Activated naive CD8-positive, alpha-beta T cell treated with anti-CD3 and anti-CD28 coated beads for 36 hours (primary cell): ENCODE data around the gene NELFCD. TPM values are rescaled to one million over a fixed set of nuclear protein-coding genes. Genes with fewer than 3 reads are reported as not detected.

Experiments
- DNase-seq: peaks from one replicate; pipeline ENCODE4 v3.0.0; 2021
- H3K27ac Mint-ChIP-seq: one replicate; pipeline ENCODE4 v1.8.0; 2022; ENCODE audit warnings: mild to moderate bottlenecking, moderate library complexity, mixed read lengths
- H3K27me3 Mint-ChIP-seq: one replicate; pipeline ENCODE4 v1.8.0; 2022; ENCODE audit warnings: mild to moderate bottlenecking, mixed read lengths
- H3K36me3 Mint-ChIP-seq: one replicate; pipeline ENCODE4 v1.8.0; 2021; ENCODE audit warnings: mild to moderate bottlenecking, mixed read lengths
- H3K4me1 Mint-ChIP-seq: one replicate; pipeline ENCODE4 v1.8.0; 2021; ENCODE audit warnings: mixed read lengths
- H3K4me3 Mint-ChIP-seq: one replicate; pipeline ENCODE4 v1.8.0; 2022; ENCODE audit warnings: mild to moderate bottlenecking, moderate library complexity, mixed read lengths
- H3K9me3 Mint-ChIP-seq: one replicate; pipeline ENCODE4 v1.8.0; 2022; ENCODE audit warnings: mixed read lengths
- total RNA-seq, 2 experiments: library from RNA; stranded (reverse); gene quantifications; one replicate each; pipeline ENCODE4 v1.2.3, GENCODE V29; 2021

The NELFCD gene
- total RNA-seq, 2 experiments from 2014 or later, result 84.1 to 91.2 TPM

GRCh38 chr20:59015812-59016711 is 35.0 kb downstream of the NELFCD start:
- no peaks in the 10 kb centered on the region for H3K27me3 Mint-ChIP-seq
- H3K27ac Mint-ChIP-seq, result peak overlapping the region; percentile 26
- H3K36me3 Mint-ChIP-seq, result no peaks in the 10 kb centered on the region
- H3K9me3 Mint-ChIP-seq, result no peaks in the 10 kb centered on the region
- H3K4me3 Mint-ChIP-seq, result no peak overlapping the region
- no peak for DNase-seq
- peaks cover 34% of the 10 kb centered on the region for H3K4me1 Mint-ChIP-seq

DNA sequence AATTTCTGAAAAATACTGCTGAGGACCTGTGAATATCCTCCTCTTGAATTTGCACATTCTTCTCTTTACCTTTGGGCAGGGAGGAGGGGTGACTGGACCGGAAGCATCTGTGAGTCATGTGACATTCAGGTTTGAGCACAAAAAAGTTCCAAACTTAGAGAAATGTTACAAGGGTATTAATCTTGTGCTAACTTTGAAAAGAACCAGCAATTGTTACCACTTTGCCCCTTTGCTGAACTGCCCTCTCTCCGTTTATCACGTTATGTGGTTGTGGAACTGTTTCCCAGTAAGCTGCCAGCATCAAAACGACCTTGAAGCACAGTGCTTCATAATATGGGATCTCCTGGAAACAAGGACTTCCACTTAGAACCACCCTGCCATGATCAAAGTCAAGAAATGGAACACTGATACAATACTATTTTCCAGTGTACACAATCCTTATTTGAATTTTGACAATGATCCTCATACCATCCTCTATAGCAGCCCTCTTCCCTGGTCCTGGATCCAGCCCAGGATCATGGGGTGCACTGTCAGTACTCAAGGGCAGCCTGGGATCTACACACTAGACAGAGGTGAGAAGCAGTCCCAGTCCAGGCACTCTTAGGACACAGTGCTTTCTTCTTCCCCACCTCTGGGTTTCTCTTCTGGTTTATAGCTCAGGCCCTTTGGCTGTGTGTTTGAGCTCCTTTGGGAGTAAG is 35.9 kb downstream of the NELFCD start:
- Mint-ChIP-seq H3K27me3 (no peaks in the 10 kb centered on the region), H3K27ac (no peak overlapping the region), H3K36me3 (no peaks in the 10 kb centered on the region), H3K4me3 (no peak overlapping the region), H3K9me3 (no peaks in the 10 kb centered on the region), H3K4me1 (peaks cover 28% of the 10 kb centered on the region)
- DNase-seq, result no peak

DNA sequence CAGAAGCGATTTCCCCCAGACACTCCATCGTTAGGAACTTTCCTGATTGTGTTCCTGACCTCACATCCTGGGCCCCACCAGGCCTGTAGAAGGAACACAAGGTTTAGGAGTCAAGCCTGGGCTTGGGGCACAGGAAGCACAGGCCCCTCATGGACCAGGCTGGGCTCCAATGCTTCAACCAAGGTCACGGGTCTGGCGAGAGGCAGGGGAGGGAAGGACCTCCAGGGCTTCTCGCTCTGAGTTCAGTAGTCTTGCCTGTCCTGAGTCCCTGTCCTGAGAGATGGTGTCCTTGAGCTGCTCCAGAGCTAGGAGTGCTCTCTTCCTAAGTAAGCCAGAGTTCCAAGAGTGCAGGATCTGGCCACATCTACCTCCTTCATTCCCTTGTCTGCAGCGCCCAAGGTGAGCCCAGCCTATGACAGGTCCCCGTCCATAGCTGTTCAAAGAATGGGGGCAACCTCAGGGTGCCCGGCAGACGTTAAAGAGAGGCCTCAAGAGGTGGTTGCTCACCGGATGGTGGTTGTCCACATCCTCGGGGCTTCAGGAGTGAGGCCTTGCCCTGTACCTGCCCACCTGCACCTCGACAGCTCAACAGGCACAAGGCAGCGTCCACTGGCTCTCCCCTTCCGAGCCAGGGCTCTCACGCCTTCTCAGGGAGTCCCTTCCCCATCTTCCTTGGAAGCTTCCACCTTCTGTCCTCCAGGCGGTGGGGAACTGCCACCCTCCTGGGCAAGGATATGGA is 36.6 kb downstream of the NELFCD start:
- Mint-ChIP-seq H3K36me3 (peaks cover 5% of the 10 kb centered on the region), H3K4me1 (peaks cover 30% of the 10 kb centered on the region), H3K27ac (no peak overlapping the region), H3K27me3 (no peaks in the 10 kb centered on the region), H3K4me3 (no peak overlapping the region), H3K9me3 (no peaks in the 10 kb centered on the region)
- no peak for DNase-seq

DNA sequence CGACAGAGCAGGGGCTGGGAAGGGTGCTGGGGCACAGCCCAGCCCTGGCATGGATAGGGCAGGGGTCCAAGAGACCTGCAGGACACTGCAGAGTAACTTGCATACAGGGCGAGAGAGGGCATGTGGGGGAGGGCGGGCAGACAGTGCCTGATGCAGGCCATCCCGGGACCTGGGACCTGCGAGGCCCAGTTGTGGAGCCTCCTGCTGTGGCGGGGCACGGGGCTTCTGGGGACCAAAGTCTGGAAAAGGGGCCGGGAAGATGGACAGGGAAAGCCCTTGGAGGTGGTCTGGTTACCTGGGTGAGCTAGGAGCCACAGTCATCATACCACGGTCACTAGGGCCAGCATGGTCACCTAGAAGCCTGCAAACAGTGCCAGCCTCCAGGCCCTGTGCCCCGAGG is 37.8 kb downstream of the NELFCD start:
- Mint-ChIP-seq H3K4me1 (peaks cover 29% of the 10 kb centered on the region), H3K9me3 (no peaks in the 10 kb centered on the region), H3K4me3 (no peak overlapping the region), H3K36me3 (peaks cover 6% of the 10 kb centered on the region), H3K27me3 (no peaks in the 10 kb centered on the region), H3K27ac (peak overlapping the region; percentile 38)
- DNase-seq, result no peak

GRCh38 chr20:59019217-59019616 is 38.2 kb downstream of the NELFCD start, which contains the start of gene TUBB1:
Gene TUBB1, plus strand, starts transcription at chr20:59019429. Its CDS starts 94 bp downstream, at chr20:59019523.
- no peak for DNase-seq
- Mint-ChIP-seq H3K36me3 (peaks cover 9% of the 10 kb centered on the region), H3K9me3 (no peaks in the 10 kb centered on the region), H3K4me1 (peaks cover 25% of the 10 kb centered on the region), H3K27me3 (no peaks in the 10 kb centered on the region), H3K27ac (peak within 1 kb of the TSS; percentile 38), H3K4me3 (no peak within 1 kb of the TSS)

DNA sequence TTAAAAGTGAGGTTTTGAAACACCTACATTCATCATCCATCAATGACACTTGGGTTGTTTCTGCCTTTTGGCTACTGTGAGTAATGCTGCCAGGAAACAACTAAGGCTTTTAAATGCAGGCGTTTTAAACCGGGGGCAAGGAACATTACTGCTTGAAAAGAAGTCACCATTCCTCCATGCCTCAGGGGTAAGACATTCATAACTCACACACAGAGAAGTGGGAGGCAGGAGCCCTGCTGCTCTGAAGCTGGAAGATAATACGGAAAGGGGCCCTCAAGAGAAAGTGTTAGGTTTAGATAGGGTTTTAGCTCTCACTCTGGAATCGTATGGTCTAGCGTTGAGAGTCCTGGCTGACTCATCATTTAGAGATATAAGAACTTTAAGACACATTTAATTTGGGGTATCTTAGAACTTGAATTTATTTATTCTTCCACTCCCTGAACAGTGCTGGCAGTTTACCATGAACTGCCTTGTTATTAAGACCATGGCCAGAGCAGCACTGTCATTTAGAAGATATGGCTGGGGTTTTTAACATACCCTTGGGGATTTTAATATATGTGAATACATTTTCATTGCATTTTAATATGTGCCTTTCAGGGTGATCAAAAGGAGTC is 40.0 kb downstream of the NELFCD start:
- no peak for DNase-seq

DNA sequence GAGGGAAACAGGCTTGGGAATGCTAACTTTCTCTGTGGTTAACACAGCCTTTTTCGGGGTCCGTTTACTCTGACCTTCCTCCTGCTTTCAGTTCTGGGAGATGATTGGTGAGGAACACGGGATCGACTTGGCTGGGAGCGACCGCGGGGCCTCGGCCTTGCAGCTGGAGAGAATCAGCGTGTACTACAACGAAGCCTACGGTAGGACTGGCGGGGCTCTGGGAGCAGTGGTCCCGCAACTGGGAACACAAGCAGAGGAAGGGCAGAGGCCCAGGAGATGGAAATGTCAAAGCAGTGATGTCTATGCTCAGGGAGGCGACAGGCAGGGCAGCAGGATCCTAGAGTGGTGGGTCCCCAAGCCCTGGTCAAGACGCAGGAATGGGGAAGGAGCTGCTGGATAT is 41.7 kb downstream of the NELFCD start:
- no peaks in the 10 kb centered on the region for H3K27me3 Mint-ChIP-seq
- H3K4me1 Mint-ChIP-seq, result peaks cover 21% of the 10 kb centered on the region
- H3K9me3 Mint-ChIP-seq, result no peaks in the 10 kb centered on the region
- DNase-seq, result no peak
- H3K27ac Mint-ChIP-seq, result no peak overlapping the region
- peaks cover 22% of the 10 kb centered on the region for H3K36me3 Mint-ChIP-seq
- H3K4me3 Mint-ChIP-seq, result no peak overlapping the region

More for the DNA sequence above, 40.0 kb downstream of the NELFCD start:
- peaks cover 21% of the 10 kb centered on the region for H3K4me1 Mint-ChIP-seq
- H3K27me3 Mint-ChIP-seq, result no peaks in the 10 kb centered on the region
- no peak overlapping the region for H3K4me3 Mint-ChIP-seq
- peaks cover 10% of the 10 kb centered on the region for H3K36me3 Mint-ChIP-seq
- no peaks in the 10 kb centered on the region for H3K9me3 Mint-ChIP-seq
- H3K27ac Mint-ChIP-seq, result no peak overlapping the region

DNA sequence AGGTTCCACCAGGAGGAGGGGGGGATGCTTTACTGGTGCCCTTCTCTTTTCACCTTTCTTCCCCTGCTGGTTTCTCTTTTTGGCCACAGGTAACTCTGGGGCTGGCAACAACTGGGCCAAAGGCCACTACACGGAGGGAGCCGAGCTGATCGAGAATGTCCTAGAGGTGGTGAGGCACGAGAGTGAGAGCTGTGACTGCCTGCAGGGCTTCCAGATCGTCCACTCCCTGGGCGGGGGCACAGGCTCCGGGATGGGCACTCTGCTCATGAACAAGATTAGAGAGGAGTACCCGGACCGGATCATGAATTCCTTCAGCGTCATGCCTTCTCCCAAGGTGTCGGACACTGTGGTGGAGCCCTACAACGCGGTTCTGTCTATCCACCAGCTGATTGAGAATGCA is 42.6 kb downstream of the NELFCD start:
- peaks cover 28% of the 10 kb centered on the region for H3K36me3 Mint-ChIP-seq

GRCh38 chr20:59024111-59024530 is 43.1 kb downstream of the NELFCD start:
- Mint-ChIP-seq H3K4me1 (peaks cover 34% of the 10 kb centered on the region), H3K27me3 (no peaks in the 10 kb centered on the region), H3K36me3 (peaks cover 33% of the 10 kb centered on the region), H3K4me3 (no peak overlapping the region), H3K27ac (no peak overlapping the region), H3K9me3 (no peaks in the 10 kb centered on the region)
- no peak for DNase-seq

More for the DNA sequence above, 42.6 kb downstream of the NELFCD start:
- Mint-ChIP-seq H3K27me3 (no peaks in the 10 kb centered on the region), H3K4me1 (peaks cover 29% of the 10 kb centered on the region), H3K27ac (no peak overlapping the region), H3K4me3 (no peak overlapping the region), H3K9me3 (no peaks in the 10 kb centered on the region)
- no peak for DNase-seq

- DNase-seq, result no peak
- no peak overlapping the region for H3K4me3 Mint-ChIP-seq
- H3K27ac Mint-ChIP-seq, result no peak overlapping the region
- no peaks in the 10 kb centered on the region for H3K27me3 Mint-ChIP-seq
- H3K9me3 Mint-ChIP-seq, result no peaks in the 10 kb centered on the region
- peaks cover 40% of the 10 kb centered on the region for H3K36me3 Mint-ChIP-seq
- peaks cover 43% of the 10 kb centered on the region for H3K4me1 Mint-ChIP-seq
These were observed 44.0 kb downstream of the NELFCD start for GRCh38 chr20:59025086-59025485.

GRCh38 chr20:59025511-59025910 is 44.5 kb downstream of the NELFCD start:
- Mint-ChIP-seq H3K4me1 (peaks cover 47% of the 10 kb centered on the region), H3K27ac (peak overlapping the region; percentile 39), H3K36me3 (peaks cover 44% of the 10 kb centered on the region), H3K4me3 (no peak overlapping the region), H3K9me3 (no peaks in the 10 kb centered on the region), H3K27me3 (no peaks in the 10 kb centered on the region)
- DNase-seq, result no peak

DNA sequence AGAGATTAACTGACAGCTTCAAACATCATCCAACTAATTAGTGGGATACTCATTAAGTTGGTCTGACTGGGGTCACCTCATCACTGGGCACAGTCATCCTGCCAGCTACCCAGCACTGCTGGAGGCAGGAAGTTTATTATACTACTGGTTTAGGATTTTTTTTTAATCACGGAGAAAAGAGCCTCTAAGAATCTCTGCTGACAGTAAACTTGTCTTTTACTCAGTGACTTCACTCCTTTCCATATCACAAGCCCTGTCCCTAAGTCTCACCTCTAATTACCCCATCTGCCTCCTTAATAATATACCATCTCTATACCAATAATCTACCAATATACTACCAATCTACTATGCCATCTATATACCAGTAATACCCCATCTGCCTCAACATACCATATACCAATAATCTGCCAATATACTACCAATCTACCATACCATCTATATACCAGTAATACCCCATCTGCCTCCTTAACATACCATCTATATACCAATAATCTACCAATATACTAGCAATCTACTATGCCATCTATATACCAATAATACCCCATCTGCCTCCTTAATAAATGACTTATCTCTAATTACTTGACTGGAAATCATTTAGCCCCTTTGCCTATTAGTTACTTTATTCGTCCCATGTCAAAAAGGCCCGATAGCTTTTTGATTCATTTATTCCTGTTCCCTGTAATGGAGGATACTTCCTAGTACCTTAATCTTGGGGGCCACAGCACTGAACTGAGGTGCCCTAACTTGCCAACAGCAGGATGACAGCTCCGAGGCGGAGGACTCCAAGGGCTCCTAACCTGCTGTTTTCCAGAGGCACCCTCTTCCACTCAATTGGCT is 46.1 kb downstream of the NELFCD start:
- Mint-ChIP-seq H3K27ac (peak overlapping the region; percentile 12), H3K36me3 (peaks cover 57% of the 10 kb centered on the region), H3K4me3 (no peak overlapping the region), H3K4me1 (peaks cover 50% of the 10 kb centered on the region), H3K9me3 (no peaks in the 10 kb centered on the region), H3K27me3 (no peaks in the 10 kb centered on the region)
- DNase-seq, result no peak

- Mint-ChIP-seq H3K27me3 (no peaks in the 10 kb centered on the region), H3K27ac (no peak overlapping the region), H3K4me1 (peaks cover 51% of the 10 kb centered on the region), H3K36me3 (peaks cover 55% of the 10 kb centered on the region), H3K9me3 (no peaks in the 10 kb centered on the region), H3K4me3 (no peak overlapping the region)
- no peak for DNase-seq
These were observed 46.8 kb downstream of the NELFCD start for GRCh38 chr20:59027741-59028320.
